HG03064 (cell line): ENCODE measurements around the gene BSN.

ENCODE experiments used
- ATAC-seq: cut with Tn5 transposase; IDR thresholded peaks from one replicate; pipeline ENCODE4 v1.9.1; 2021; ENCODE audit warnings: low read depth; ENCODE audit not compliant: unreplicated experiment

BSN gene

DNA sequence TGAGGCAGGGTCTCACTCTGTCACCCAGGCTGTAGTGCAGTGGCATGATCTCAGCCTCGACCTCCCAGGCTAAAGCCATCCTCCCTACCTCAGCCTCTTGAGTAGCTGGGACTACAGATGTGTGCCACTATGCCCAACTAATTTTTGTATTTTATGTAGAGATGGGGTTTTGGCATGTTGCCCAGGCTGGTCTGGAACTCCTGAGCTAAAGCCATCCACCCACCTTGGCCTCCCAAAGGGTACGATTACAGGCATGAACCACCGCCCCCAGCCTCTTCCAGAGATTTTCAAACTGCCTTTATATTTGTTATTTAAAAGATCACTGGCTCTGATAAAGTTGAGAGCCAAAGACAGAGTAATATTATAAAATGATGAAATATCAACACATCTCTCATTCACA is 37.3 kb downstream of the BSN start:
- ATAC-seq = no peak

- no peak for ATAC-seq
Observed at GRCh38 chr3:49593041-49593440, 38.8 kb downstream of the BSN start.

- no peak for ATAC-seq
Observed at GRCh38 chr3:49600781-49601180, 46.5 kb downstream of the BSN start.

DNA sequence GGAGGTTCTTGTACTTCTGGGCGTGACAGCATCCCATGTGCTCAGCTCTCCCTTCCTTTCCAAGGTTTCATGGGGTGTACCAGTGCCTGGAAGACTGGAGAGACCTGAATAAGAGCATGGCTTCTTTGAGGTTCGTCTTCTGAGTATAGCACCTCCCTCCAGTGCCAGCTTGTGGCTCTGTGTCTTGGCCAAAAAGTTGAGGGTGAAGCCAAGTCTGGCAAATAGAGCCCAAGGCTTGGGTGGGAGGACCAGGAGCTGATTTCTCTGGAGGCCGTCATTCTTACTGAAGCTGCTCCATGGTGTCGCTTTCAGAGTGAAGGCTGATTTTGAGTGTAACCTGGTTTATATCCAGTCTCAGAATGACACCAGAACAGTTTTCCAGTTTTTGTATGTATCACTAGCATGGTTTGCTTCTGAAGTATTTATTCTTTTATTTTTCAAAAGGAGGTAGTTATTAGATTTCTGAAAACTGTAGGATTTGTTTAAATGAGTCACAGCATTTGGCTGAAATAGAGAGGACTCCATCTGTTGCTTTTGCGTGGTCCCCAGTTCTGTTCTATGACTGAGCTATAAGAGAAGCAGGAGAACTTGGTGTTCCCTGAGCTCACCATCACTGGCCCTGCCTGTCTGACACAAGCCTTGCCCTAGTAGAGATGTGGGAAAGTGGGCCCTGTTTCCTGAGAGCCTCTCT is 47.2 kb downstream of the BSN start:
- ATAC-seq = no peak

DNA sequence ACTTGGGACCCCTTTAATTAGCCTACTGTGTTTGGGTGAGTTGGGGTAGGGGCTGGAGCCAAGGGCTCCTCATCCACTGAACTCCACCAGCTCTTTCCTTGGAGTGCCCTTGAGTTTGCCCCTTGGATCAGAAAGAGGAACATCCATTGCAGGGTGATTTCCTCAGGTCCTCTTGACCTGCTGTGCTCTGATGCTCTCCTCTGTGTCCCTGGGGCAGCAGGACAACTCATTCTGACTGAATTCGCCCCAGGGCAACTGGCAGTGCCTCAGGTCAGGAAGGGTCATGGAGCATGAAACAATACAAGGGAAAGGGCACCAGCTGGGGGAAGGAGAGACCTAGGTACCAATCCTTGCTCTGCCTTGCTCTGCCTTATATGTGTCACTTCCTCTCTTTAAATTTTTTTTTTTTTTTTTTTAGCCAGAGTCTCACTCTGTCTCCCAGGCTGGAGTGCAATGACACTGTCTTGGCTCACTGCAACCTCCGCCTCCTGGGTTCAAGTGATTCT is 47.8 kb downstream of the BSN start:
- no peak for ATAC-seq

- no peak for ATAC-seq
Observed at GRCh38 chr3:49602877-49603411, 48.7 kb downstream of the BSN start.

GRCh38 chr3:49606427-49606826 is 52.1 kb downstream of the BSN start:
- ATAC-seq = no peak

GRCh38 chr3:49607105-49607591 is 52.9 kb downstream of the BSN start:
- ATAC-seq = no peak

DNA sequence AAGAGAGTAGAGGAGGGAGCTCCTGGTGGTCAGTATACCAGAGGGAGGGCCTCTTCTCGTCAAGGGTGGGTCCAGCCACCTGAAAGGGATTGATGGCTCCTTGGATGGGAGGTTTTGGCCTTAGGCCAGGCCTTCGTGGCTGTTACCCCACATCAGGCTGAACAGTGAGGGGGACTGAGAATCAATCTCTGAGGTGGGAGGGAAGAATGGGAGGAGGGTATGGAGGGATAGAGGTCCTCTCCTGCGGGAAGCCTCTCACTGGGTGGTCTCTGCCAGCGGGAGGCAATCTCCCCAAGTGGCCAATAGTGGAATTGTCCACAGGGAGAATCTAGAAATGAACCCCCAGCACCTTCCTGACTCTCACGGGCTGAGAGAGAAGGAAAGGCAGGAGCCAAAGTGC is 53.5 kb downstream of the BSN start:
- ATAC-seq = no peak

- ATAC-seq = no peak
Observed at GRCh38 chr3:49609314-49609713, 55.0 kb downstream of the BSN start.

DNA sequence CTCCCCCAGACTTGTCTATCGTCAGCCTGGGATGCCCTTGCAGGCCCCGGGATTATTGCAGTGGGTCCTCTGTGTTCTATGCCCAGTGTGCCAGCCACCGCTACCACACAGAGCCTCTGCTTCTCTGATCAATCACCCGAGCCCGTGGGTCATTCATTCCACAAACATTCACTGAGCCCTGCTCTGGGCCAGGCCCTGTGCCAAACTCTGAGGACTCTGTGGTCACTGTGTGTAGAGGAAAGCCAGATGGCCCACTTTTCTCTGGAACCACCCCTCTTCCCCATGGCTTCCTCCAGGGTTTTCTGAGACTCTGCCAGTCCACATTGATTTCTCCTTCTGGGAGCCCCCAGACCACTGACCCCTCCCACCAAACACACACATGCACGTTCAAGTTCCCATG is 55.5 kb downstream of the BSN start:
- no peak for ATAC-seq

- no peak for ATAC-seq
Observed at GRCh38 chr3:49610666-49611280, 56.5 kb downstream of the BSN start.

DNA sequence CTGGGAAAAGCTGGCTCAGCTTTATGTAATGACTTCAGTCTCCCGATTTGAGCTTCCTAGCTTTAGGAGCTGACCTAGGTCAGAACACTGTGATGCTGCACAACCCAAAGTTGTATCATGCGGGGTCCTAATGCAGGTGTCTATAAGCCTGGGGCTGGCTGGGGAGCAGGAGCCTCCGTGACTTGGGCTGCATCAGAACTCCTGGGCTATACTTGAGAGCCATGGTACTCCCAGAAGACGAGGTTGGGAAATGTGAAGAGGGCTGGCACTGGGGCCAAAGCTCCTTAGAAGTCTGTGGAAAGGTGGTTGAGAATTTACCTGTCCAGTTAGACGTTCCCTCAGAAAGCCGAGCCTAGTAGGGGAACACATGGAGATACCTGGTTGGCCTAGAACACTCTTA is 57.0 kb downstream of the BSN start:
- ATAC-seq = no peak

DNA sequence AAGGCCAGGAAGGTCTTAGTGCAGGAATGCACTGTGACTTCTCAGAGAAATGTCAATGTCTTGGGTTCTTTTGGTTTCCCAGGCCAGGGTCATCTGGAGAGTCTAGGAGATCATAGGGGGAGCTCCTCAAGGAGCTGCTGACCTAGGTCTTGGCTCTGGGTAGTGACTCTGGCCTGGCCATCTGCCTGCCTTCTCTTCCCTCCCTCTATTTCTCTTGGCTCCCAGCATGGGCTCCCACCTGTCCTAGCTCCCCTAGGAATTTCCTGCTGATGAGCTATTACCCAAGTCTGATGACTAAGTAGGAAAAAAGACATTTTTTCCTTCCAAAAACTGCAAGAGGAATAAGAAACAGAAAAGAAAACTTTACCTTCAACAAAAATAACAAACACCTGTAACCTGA is 57.4 kb downstream of the BSN start:
- no peak for ATAC-seq

DNA sequence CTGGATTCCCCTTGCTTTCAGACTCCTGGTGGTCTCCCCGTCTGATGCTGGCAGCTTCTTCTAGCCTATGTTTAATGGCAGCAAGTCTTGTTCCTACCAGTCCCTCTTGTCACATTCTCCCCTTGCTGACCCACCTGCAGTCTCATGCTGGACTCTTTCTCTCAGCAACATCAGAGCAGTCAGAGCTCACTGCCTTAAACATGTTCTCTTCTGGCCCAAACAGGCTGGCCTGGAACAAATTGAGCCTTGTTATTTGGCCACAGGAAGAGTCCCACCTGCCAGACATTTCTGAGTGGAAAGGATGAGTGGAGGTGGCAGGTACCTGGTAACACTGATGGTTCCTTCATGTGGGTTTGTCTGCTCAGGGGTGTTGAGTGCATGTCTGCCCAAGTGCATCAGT is 60.7 kb downstream of the BSN start:
- ATAC-seq = no peak

DNA sequence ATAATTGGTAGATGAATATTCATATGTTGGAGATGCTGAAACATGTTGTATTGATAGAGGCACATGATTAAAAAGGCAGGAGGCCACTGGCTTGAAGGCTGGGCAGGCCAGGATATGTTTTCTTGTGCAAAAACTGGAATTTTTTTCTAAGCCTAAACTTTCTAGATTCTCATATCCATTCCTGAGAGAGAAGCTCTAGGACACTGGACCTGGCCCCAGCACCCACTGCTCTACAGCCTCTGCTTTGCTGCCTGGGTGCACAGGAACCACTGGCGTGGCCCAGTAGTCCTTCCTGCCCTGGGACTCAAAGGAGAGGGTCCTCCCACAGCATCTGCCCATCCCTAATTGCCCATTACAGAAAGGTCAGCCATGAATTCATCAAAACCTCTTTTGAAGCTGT is 61.8 kb downstream of the BSN start:
- ATAC-seq = no peak

DNA sequence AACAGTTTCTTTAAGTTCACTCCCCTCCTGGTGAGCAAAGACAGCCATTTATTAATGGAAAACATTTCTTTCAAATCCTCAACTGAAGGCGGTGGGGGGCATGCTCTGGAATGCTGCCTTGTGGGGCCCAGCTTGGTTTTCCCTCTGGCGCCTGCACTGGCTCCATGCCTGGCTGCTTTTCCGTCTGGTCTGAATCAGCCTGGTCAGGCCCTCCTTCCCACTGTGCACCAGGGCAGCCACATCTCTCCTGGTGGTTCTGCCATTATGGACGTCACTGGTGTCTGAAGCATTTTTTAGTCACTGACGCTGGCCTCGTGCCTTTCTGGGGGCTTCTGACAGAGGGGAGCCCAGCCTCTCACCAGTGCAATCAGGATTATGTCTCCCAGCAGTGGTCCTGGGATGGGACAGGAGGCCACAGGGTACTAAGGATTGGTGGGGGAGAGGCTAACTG is 62.2 kb downstream of the BSN start:
- no peak for ATAC-seq

DNA sequence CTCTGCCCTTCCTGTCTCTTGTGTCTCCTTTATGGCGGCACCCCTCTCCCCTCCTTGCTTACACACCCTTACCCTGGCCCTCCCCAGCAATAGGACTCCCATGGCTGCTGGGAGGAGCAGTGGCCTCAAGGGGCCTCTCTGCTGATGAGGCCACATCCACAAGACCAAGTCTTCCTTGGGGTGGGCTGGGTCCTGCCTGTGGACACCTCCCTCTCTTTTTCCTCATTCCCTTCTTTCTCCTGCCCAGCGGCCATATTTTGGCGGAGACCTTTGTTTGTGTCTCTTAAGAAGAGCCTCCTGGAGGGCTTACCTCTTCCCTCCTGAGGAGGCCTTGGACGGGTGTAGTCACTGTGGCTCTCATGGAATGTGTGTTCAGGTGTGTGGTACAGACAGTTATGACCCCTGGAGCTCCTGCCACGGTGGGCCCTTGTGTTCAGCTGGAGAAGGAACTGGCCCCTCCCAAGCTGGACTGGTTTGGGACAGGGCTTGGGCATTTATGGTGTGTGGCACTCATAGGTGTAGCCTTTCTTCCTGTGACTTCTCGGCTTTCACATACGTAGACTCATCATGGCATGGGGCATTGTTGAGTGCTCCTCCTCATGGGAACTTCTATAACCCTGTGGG is 63.2 kb downstream of the BSN start:
- ATAC-seq = no peak

GRCh38 chr3:49618412-49618811 is 64.1 kb downstream of the BSN start:
- ATAC-seq = no peak

- no peak for ATAC-seq
Observed at GRCh38 chr3:49619649-49620048, 65.4 kb downstream of the BSN start.

DNA sequence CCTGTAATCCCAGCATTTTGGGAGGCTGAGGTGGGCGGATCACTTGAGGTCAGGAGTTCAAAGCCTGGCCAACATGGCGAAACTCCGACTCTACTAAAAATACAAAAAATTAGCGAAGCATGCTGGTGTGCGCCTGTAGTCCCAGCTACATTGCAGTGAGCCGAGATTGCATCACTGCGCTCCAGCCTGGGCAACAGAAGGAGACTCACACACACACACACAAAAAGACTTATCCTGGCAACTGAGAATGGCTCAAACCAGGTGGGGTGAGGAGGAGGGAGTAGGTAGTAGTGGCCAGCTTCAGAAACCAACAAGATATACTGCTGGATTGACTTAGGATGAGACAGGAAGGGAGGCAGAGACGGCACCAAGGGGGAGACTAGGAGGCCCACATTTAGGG is 66.5 kb downstream of the BSN start:
- ATAC-seq = no peak
